Stimulated activated CD8-positive, alpha-beta memory T cell treated with anti-CD3 and anti-CD28 coated beads, Interleukin-4, amount 100 ng/mL, for 1 hour (primary cell): ENCODE results near the gene GPR32.
"Not testable (repeated sequence)": the region's sequence is repeated elsewhere in the genome, so short reads cannot be mapped to it uniquely, and the experiment has no call there.

Experiments
- DNase-seq, 2 donors: peaks; one replicate each; pipeline ENCODE4 v3.0.0-alpha.2; 2020; ENCODE audit warnings: low read depth in 2 of 2, low spot score in 1 of 2

GPR32 gene

GRCh38 chr19:50747141-50747540, 23.1 kb upstream of the GPR32 start:
- DNase-seq, result not testable (repeated sequence)

GRCh38 chr19:50749490-50749889, 20.8 kb upstream of the GPR32 start:
- no peak for DNase-seq

GRCh38 chr19:50750010-50750409, 20.3 kb upstream of the GPR32 start:
- DNase-seq, result no peak

- DNase-seq, result no peak
These were observed 16.4 kb upstream of the GPR32 start for GRCh38 chr19:50753879-50754278.

- DNase-seq, result not testable (repeated sequence)
These were observed 14.0 kb upstream of the GPR32 start for GRCh38 chr19:50756244-50756643.

GRCh38 chr19:50757624-50758023, 12.6 kb upstream of the GPR32 start:
- not testable (repeated sequence) for DNase-seq

- DNase-seq, result not testable (repeated sequence)
These were observed 11.2 kb upstream of the GPR32 start for GRCh38 chr19:50759076-50759475.

- no peak for DNase-seq
These were observed 10.4 kb upstream of the GPR32 start for GRCh38 chr19:50759886-50760285.

GRCh38 chr19:50761501-50761900, 8.8 kb upstream of the GPR32 start:
- DNase-seq, result not testable (repeated sequence)

- not testable (repeated sequence) for DNase-seq
These were observed 6.7 kb upstream of the GPR32 start for GRCh38 chr19:50763521-50763920.

GRCh38 chr19:50764409-50764808, 5.9 kb upstream of the GPR32 start:
- no peak for DNase-seq

GRCh38 chr19:50766746-50767145, 3.5 kb upstream of the GPR32 start:
- DNase-seq, result not testable (repeated sequence)

- not testable (repeated sequence) for DNase-seq
These were observed 3.0 kb upstream of the GPR32 start for GRCh38 chr19:50767263-50767662.

- no peak for DNase-seq
These were observed 2.0 kb upstream of the GPR32 start for GRCh38 chr19:50768277-50768676.

- DNase-seq, result no peak
These were observed 624 bp downstream of the GPR32 start for GRCh38 chr19:50770888-50771287.

GRCh38 chr19:50772476-50772875, 2.2 kb downstream of the GPR32 start:
- no peak for DNase-seq

GRCh38 chr19:50772912-50773311, 2.6 kb downstream of the GPR32 start:
- DNase-seq, result not testable (repeated sequence)

- not testable (repeated sequence) for DNase-seq
These were observed 3.2 kb downstream of the GPR32 start for GRCh38 chr19:50773454-50773853.

GRCh38 chr19:50776131-50776530, 5.9 kb downstream of the GPR32 start:
- no peak for DNase-seq

- no peak for DNase-seq
These were observed 7.0 kb downstream of the GPR32 start for GRCh38 chr19:50777261-50777660.

- DNase-seq, result no peak
These were observed 7.6 kb downstream of the GPR32 start for GRCh38 chr19:50777830-50778303.

- DNase-seq, result no peak
These were observed 8.7 kb downstream of the GPR32 start for GRCh38 chr19:50778906-50779430.
